SK-N-SH treated with all-trans-retinoic acid at 6 μM for 48 hours (cell line): ENCODE measurements around the gene CGN.
A peak's percentile ranks its signal among the peaks of the same experiment; 100 is the strongest.

Experiments
- ATAC-seq: fragments of 200-7000 bp; cut with Tn5 transposase; 3 replicates; pipeline ENCODE4 v1.9.1; 2020; ENCODE audit warnings: mild to moderate bottlenecking, moderate library complexity
- ARNTL ChIP-seq: fragments of 450-650 bp; formaldehyde crosslinking; IDR thresholded peaks from 2 replicates; pipeline ENCODE4 v1.5.0; 2020; ENCODE audit warnings: low read depth, mild to moderate bottlenecking, moderate library complexity, borderline replicate concordance
- BACH2 ChIP-seq: fragments of 250-450 bp; sonication (Bioruptor Pico); IDR thresholded peaks from 2 replicates; pipeline ENCODE4 v1.9.0; 2021; ENCODE audit warnings: mild to moderate bottlenecking, borderline replicate concordance
- CREB5 ChIP-seq: fragments of 250-450 bp; sonication (Bioruptor Pico); IDR thresholded peaks from 2 replicates; pipeline ENCODE4 v1.5.1; 2020; ENCODE audit warnings: low read depth, mild to moderate bottlenecking, moderate library complexity
- CSDC2 ChIP-seq: fragments of 250-450 bp; sonication (Bioruptor Pico); IDR thresholded peaks from 2 replicates; pipeline ENCODE4 v1.5.0; 2020; ENCODE audit warnings: mild to moderate bottlenecking, moderate library complexity
- CSRNP3 ChIP-seq: fragments of 250-450 bp; sonication (Bioruptor Pico); IDR thresholded peaks from 2 replicates; pipeline ENCODE4 v1.5.1; 2021; ENCODE audit warnings: mild to moderate bottlenecking, moderate library complexity
- ESRRG ChIP-seq: fragments of 250-450 bp; sonication (Bioruptor Pico); IDR thresholded peaks from 2 replicates; pipeline ENCODE4 v1.6.1; 2021; ENCODE audit warnings: mild to moderate bottlenecking
- GLIS3 ChIP-seq: fragments of 250-450 bp; sonication (Bioruptor Pico); IDR thresholded peaks from 2 replicates; pipeline ENCODE4 v1.5.0; 2020; ENCODE audit warnings: mild to moderate bottlenecking, moderate library complexity
- ISL1 ChIP-seq: fragments of 250-450 bp; sonication (Bioruptor Pico); IDR thresholded peaks from 2 replicates; pipeline ENCODE4 v2.1.2; 2022; ENCODE audit warnings: mild to moderate bottlenecking, moderate library complexity
- OSR1 ChIP-seq: fragments of 250-450 bp; sonication (Bioruptor Pico); IDR thresholded peaks from 2 replicates; pipeline ENCODE4 v1.8.0; 2022; ENCODE audit warnings: moderate library complexity, mild to moderate bottlenecking, inconsistent platforms
- PATZ1 ChIP-seq: fragments of 250-450 bp; sonication (Bioruptor Pico); IDR thresholded peaks from 2 replicates; pipeline ENCODE4 v1.8.0; 2020; ENCODE audit warnings: mild to moderate bottlenecking, moderate library complexity, borderline replicate concordance
- POU6F1 ChIP-seq: fragments of 250-450 bp; sonication (Bioruptor Pico); IDR thresholded peaks from 2 replicates; pipeline ENCODE4 v1.8.0; 2021; ENCODE audit warnings: low read depth, mild to moderate bottlenecking, moderate library complexity, borderline replicate concordance
- PPARA ChIP-seq: fragments of 250-450 bp; sonication (Bioruptor Pico); IDR thresholded peaks from 2 replicates; pipeline ENCODE4 v1.5.0; 2020; ENCODE audit warnings: mild to moderate bottlenecking, borderline replicate concordance
- RARB ChIP-seq: fragments of 250-450 bp; sonication (Bioruptor Pico); IDR thresholded peaks from 2 replicates; pipeline ENCODE4 v1.8.0; 2021; ENCODE audit warnings: mild to moderate bottlenecking, moderate library complexity
- TCF4 ChIP-seq: fragments of 250-450 bp; sonication (Bioruptor Pico); IDR thresholded peaks from 2 replicates; pipeline ENCODE4 v1.8.0; 2021; ENCODE audit warnings: mild to moderate bottlenecking, moderate library complexity, borderline replicate concordance
- TOX ChIP-seq: fragments of 250-450 bp; sonication (Bioruptor Pico); IDR thresholded peaks from 2 replicates; pipeline ENCODE4 v1.8.0; 2021; ENCODE audit warnings: mild to moderate bottlenecking, moderate library complexity, borderline replicate concordance
- TSHZ2 ChIP-seq: fragments of 250-450 bp; sonication (Bioruptor Pico); IDR thresholded peaks from 2 replicates; pipeline ENCODE4 v1.5.0; 2020; ENCODE audit warnings: mild to moderate bottlenecking, moderate library complexity
- ZC3H10 ChIP-seq: fragments of 250-450 bp; sonication (Bioruptor Pico); IDR thresholded peaks from 2 replicates; pipeline ENCODE4 v1.5.1; 2021; ENCODE audit warnings: mild to moderate bottlenecking, moderate library complexity
- ZFP3 ChIP-seq: fragments of 250-450 bp; sonication (Bioruptor Pico); IDR thresholded peaks from 2 replicates; pipeline ENCODE4 v1.5.0; 2020; ENCODE audit warnings: mild to moderate bottlenecking, moderate library complexity
- ZNF565 ChIP-seq: fragments of 450-650 bp; formaldehyde crosslinking; conservative IDR thresholded peaks from 2 replicates; pipeline ENCODE4 v1.5.0; 2020; ENCODE audit warnings: low read depth, mild to moderate bottlenecking, moderate library complexity
- ZNF70 ChIP-seq: fragments of 450-650 bp; formaldehyde crosslinking; IDR thresholded peaks from 2 replicates; pipeline ENCODE4 v1.5.0; 2020; ENCODE audit warnings: mild to moderate bottlenecking, moderate library complexity
- ZNF8 ChIP-seq: fragments of 450-650 bp; formaldehyde crosslinking; IDR thresholded peaks from 2 replicates; pipeline ENCODE4 v1.5.0; 2020; ENCODE audit warnings: mild to moderate bottlenecking, moderate library complexity

CGN gene

GRCh38 chr1:151537112-151537511, 25.9 kb downstream of the CGN start:
- TF ChIP-seq ESRRG (CRISPR knock-in tag) (no peak), OSR1 (CRISPR knock-in tag) (peak; percentile 81; the same call in 1 of the 2 replicates), CSDC2 (CRISPR knock-in tag) (peak; percentile 82; the same call in 1 of the 2 replicates), ZC3H10 (CRISPR knock-in tag) (no peak), TOX (peak; percentile 65), CSRNP3 (no peak), ZNF70 (CRISPR knock-in tag) (no peak), PATZ1 (no peak), ISL1 (no peak), GLIS3 (CRISPR knock-in tag) (no peak), PPARA (CRISPR knock-in tag) (no peak), ARNTL (no peak), ZNF565 (CRISPR knock-in tag) (no peak)

GRCh38 chr1:151539321-151540020, 28.3 kb downstream of the CGN start:
- peak; percentile 24 for ATAC-seq
- no peak for TF ChIP-seq GLIS3 (CRISPR knock-in tag)
- TF ChIP-seq ZNF70 (CRISPR knock-in tag): no peak
- TF ChIP-seq, all 23 proteins: peak for 0

More at GRCh38 chr1:151537112-151537511, 25.9 kb downstream of the CGN start:
- ATAC-seq: peak; percentile 64

GRCh38 chr1:151540021-151540981, 29.1 kb downstream of the CGN start, which contains the start of gene TUFT1:
TSS of gene TUFT1 (plus strand) at chr1:151540309. CDS start at chr1:151540367, 58 bp downstream.
- ATAC-seq: peak; percentile 85
- 0 out of 2 replicates have a peak, but pooled peaks have one; percentile 11 for TF ChIP-seq TOX
- TF ChIP-seq CREB5 (CRISPR knock-in tag): no peak
- TF ChIP-seq RARB (CRISPR knock-in tag): peak; percentile 79; the same call in 1 of the 2 replicates
- TF ChIP-seq TCF4 (CRISPR knock-in tag): no peak
- no peak for TF ChIP-seq PPARA (CRISPR knock-in tag)
- no peak for TF ChIP-seq ZFP3 (CRISPR knock-in tag)

- ATAC-seq: peak; percentile 17
- TF ChIP-seq BACH2 (CRISPR knock-in tag): no peak
- no peak for TF ChIP-seq ESRRG (CRISPR knock-in tag)
- no peak for TF ChIP-seq CREB5 (CRISPR knock-in tag)
- TF ChIP-seq ZC3H10 (CRISPR knock-in tag): no peak
- no peak for TF ChIP-seq ISL1
- TF ChIP-seq TCF4 (CRISPR knock-in tag): no peak
- no peak for TF ChIP-seq POU6F1 (CRISPR knock-in tag)
- no peak for TF ChIP-seq GLIS3 (CRISPR knock-in tag)
- no peak for TF ChIP-seq ZFP3 (CRISPR knock-in tag)
- TF ChIP-seq ZNF565 (CRISPR knock-in tag): no peak
- TF ChIP-seq TSHZ2 (CRISPR knock-in tag): no peak
- TF ChIP-seq RARB (CRISPR knock-in tag): no peak
- no peak for TF ChIP-seq ZNF8
- TF ChIP-seq PPARA (CRISPR knock-in tag): no peak
- TF ChIP-seq TOX: no peak
- no peak for TF ChIP-seq ZNF70 (CRISPR knock-in tag)
These were observed 29.8 kb downstream of the CGN start for GRCh38 chr1:151540982-151541377.
